OCI-LY7 (cell line): ENCODE measurements around the gene TUBGCP6.

Experiments
- CTCF ChIP-seq: fragments of 200-600 bp; sonication (generic); conservative IDR thresholded peaks from 2 replicates; pipeline ENCODE4 v1.5.1; 2014; ENCODE audit warnings: mild to moderate bottlenecking, antibody characterized with exemption, low read length, moderate library complexity, mixed read lengths
- EZH2phosphoT487 ChIP-seq: fragments of 200-600 bp; sonication (generic); IDR thresholded peaks from 2 replicates; pipeline ENCODE4 v1.6.1; 2018; ENCODE audit warnings: low read depth, borderline replicate concordance, mild to moderate bottlenecking, mixed run types, antibody characterized with exemption, low read length, moderate library complexity, mixed read lengths

GRCh38 chr22:50262460-50262911 lies 17.7 kb upstream of the TUBGCP6 start:
- no peak for TF ChIP-seq CTCF
- TF ChIP-seq EZH2phosphoT487: no peak
